DMS153 treated with DMSO at 0.1 percent for 48 hours (cell line): Measurements from ENCODE around the gene PPAN.

Source experiments
- DNase-seq: peaks from one replicate; lab custom pipeline; 2025; ENCODE audit not compliant: unreplicated experiment; lab: John Stamatoyannopoulos, UW

PPAN gene

GRCh38 chr19:10112895-10113591 is 6.9 kb downstream of the PPAN start:
- peak; percentile 5 for DNase-seq

- no peak for DNase-seq
Observed at GRCh38 chr19:10113592-10113963, 7.4 kb downstream of the PPAN start.

GRCh38 chr19:10113964-10114650 is 7.9 kb downstream of the PPAN start:
- DNase-seq, result no peak

- no peak for DNase-seq
Observed at GRCh38 chr19:10114651-10115391, 8.7 kb downstream of the PPAN start.

- DNase-seq, result no peak
Observed at GRCh38 chr19:10115392-10116084, 9.4 kb downstream of the PPAN start.

GRCh38 chr19:10116085-10116865 is 10.1 kb downstream of the PPAN start:
- no peak for DNase-seq

GRCh38 chr19:10116866-10117616 is 10.9 kb downstream of the PPAN start:
- no peak for DNase-seq

GRCh38 chr19:10118960-10119359 is 12.8 kb downstream of the PPAN start:
- no peak for DNase-seq

- DNase-seq, result no peak
Observed at GRCh38 chr19:10120538-10121189, 14.5 kb downstream of the PPAN start.

- DNase-seq, result no peak
Observed at GRCh38 chr19:10122045-10122444, 15.9 kb downstream of the PPAN start.

GRCh38 chr19:10124429-10124828 is 18.3 kb downstream of the PPAN start:
- DNase-seq, result no peak

- no peak for DNase-seq
Observed at GRCh38 chr19:10126213-10126639, 20.1 kb downstream of the PPAN start.

- DNase-seq, result no peak
Observed at GRCh38 chr19:10132905-10133304, 26.7 kb downstream of the PPAN start.

- DNase-seq, result no peak
Observed at GRCh38 chr19:10133596-10133995, 27.4 kb downstream of the PPAN start.

GRCh38 chr19:10134040-10134439 is 27.9 kb downstream of the PPAN start:
- no peak for DNase-seq

- no peak for DNase-seq
Observed at GRCh38 chr19:10135551-10136334, 29.6 kb downstream of the PPAN start.

GRCh38 chr19:10136936-10137335 is 30.8 kb downstream of the PPAN start:
- DNase-seq, result no peak

- DNase-seq, result no peak
Observed at GRCh38 chr19:10137751-10138682, 31.9 kb downstream of the PPAN start.
